ENCODE results near the gene CELA1. TPM values are rescaled to one million over a fixed set of nuclear protein-coding genes. Genes with fewer than 3 reads are reported as not detected.

CELA1 gene
- total RNA-seq, 6 experiments from 2014 or later, result not detected

DNA sequence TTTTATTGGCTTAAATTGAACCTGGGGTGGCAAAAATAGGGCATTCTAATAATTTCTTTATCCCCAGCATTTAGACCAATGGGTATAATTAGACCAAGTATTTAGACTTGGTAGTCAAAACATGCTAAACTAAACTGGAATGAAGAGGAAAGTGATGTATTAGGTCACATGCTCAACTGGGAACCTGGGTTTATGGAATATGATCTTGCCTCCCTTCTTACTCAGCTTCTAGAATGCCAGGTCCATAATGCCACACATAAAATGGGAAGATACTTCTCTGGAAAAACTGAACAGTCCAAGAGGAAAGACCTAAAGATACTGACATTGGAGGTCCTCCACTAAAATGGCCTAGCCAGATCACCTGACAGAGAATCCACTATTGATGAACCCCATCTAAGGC lies 16.3 kb downstream of the CELA1 start:
- intact Hi-C loops (cut with DNase I), result no loop called here
- TF ChIP-seq, protein P1, sequence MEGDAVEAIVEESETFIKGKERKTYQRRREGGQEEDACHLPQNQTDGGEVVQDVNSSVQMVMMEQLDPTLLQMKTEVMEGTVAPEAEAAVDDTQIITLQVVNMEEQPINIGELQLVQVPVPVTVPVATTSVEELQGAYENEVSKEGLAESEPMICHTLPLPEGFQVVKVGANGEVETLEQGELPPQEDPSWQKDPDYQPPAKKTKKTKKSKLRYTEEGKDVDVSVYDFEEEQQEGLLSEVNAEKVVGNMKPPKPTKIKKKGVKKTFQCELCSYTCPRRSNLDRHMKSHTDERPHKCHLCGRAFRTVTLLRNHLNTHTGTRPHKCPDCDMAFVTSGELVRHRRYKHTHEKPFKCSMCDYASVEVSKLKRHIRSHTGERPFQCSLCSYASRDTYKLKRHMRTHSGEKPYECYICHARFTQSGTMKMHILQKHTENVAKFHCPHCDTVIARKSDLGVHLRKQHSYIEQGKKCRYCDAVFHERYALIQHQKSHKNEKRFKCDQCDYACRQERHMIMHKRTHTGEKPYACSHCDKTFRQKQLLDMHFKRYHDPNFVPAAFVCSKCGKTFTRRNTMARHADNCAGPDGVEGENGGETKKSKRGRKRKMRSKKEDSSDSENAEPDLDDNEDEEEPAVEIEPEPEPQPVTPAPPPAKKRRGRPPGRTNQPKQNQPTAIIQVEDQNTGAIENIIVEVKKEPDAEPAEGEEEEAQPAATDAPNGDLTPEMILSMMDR (IDR thresholded peaks at IDR 0.05), result no peak
- no peak for TF ChIP-seq POLR2A (IDR thresholded peaks at IDR 0.05)
- ATAC-seq, result no peak

DNA sequence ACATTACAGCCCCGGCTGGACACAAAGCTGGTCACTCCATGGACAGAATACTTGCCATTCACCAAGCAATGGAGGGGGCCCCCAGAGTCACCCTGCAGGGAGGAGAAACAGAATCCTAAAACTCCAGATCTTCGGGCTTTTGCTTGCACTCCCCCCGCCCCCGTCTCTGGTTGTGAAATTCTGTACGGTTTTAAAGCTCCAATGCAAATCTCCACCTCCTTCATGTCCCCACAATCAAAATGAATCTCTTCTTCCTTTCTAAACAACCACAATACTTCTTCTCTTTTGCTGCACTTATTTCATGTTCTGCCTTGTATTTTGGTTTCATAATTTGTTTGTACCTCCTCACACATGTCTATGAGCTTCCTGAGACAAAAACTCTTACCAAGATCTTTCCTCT lies 16.7 kb downstream of the CELA1 start:
- no peak overlapping the region for H3K27ac ChIP-seq
- intact Hi-C loops (cut with DNase I), result no loop called here
- no peaks in the 10 kb centered on the region for H3K36me3 ChIP-seq
- no peak overlapping the region for H3K4me3 ChIP-seq
- 63% methylated on average over 4 of the region's 5 CpGs for WGBS (ENCODE audit: insufficient coverage, low coverage, low lambda C conversion rate, missing lambda C conversion rate)
- no peak for DNase-seq
- H3K27me3 ChIP-seq, result no peaks in the 10 kb centered on the region
- no peak for TF ChIP-seq POLR2A (IDR thresholded peaks at IDR 0.05)
- TF ChIP-seq, protein P1 (IDR thresholded peaks at IDR 0.05), result no peak
- H3K9me3 ChIP-seq, result no peaks in the 10 kb centered on the region
- ATAC-seq, result no peak
- H3K4me1 ChIP-seq, result no peaks in the 10 kb centered on the region

More for the DNA sequence above, 16.3 kb downstream of the CELA1 start:
- Histone ChIP-seq H3K27ac (no peak overlapping the region), H3K27me3 (no peaks in the 10 kb centered on the region), H3K4me1 (no peaks in the 10 kb centered on the region), H3K4me3 (no peak overlapping the region), H3K9me3 (no peaks in the 10 kb centered on the region), H3K36me3 (no peaks in the 10 kb centered on the region)
- no peak for DNase-seq

DNA sequence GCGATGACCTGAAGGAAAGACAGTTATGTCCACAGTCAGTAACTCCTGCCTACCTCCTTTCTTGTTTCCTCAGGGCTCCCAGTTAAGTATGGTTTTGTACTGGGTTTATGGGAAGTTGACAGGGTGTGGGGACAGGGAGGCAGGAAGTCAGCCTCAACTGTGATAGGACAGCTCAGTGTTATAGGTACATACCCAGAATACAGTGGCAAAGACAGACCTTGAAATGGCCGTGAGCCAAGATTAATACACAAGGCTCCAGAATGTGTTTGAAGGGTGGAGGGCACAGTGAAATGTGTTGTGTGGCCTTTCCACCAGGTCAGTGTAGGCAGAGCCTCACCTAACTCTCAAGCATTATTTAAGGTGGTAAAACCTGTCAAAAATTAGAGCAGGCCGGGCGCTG lies 17.9 kb downstream of the CELA1 start:
- 80% methylated on average over 4 of the region's 4 CpGs for WGBS (ENCODE audit: insufficient coverage, low coverage, low lambda C conversion rate, missing lambda C conversion rate)
- H3K27me3 ChIP-seq, result no peaks in the 10 kb centered on the region
- no peaks in the 10 kb centered on the region for H3K4me1 ChIP-seq
- no peaks in the 10 kb centered on the region for H3K9me3 ChIP-seq
- no peak overlapping the region for H3K27ac ChIP-seq
- TF ChIP-seq POLR2A (IDR thresholded peaks at IDR 0.05), result no peak
- TF ChIP-seq, protein P1 (IDR thresholded peaks at IDR 0.05), result no peak
- no peak overlapping the region for H3K4me3 ChIP-seq
- no peaks in the 10 kb centered on the region for H3K36me3 ChIP-seq
- intact Hi-C loops (cut with DNase I), result no loop called here
- DNase-seq, result no peak
- ATAC-seq, result no peak

DNA sequence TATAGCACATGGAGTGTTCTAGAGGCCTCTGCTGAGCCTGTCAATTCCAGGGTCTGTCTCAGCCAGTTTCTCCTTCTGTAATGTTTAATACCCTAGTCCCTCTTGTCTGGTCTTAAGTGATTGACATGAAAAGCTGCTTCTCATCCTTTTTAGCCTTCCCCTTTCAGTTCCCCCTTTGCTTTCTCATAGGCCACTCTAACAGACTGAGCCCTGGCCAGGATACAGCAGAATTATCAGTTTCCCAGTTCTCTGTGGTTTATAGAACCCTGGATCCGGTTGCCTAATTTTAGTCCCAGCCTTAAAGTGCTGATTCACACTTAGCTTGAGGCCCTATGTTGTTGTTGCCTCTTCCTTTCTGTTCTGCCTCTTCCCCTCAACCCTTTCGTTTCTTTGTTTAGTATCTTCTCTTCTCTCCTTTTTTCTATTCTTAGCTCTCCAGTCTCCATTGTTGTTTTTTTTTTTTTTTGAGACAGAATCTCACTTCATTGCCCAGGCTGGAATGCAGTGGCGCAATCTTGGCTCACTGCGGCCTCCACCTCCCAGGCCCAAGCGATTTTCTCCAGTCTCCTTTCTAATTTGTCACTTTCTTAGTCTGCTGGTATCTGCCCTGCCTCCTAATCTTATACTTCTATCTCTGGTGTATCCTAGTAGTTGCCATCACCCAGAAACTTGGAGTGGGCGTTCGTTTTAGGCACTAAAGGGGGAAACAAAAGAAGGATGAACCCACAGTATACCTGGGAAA lies 19.6 kb downstream of the CELA1 start:
- Histone ChIP-seq H3K27me3 (no peaks in the 10 kb centered on the region), H3K36me3 (no peaks in the 10 kb centered on the region), H3K27ac (peak overlapping the region in 2 of 3 donors; percentile 38 to 45), H3K4me1 (no peaks in the 10 kb centered on the region), H3K4me3 (no peak overlapping the region), H3K9me3 (no peaks in the 10 kb centered on the region)
- TF ChIP-seq, protein P1 (IDR thresholded peaks at IDR 0.05), result no peak
- TF ChIP-seq POLR2A (IDR thresholded peaks at IDR 0.05), result no peak
- DNase-seq (no peak), ATAC-seq (peak; percentile 64 to 74 (median 68))
- intact Hi-C loops (cut with DNase I), result no loop called here
- 48% methylated on average over 7 of the region's 7 CpGs for WGBS (ENCODE audit: insufficient coverage, low coverage, low lambda C conversion rate, missing lambda C conversion rate)

All from right lobe of liver (tissue), 6 donors.